ENCODE data around the gene MAST4.
"Not testable (repeated sequence)": the region's sequence is repeated elsewhere in the genome, so short reads cannot be mapped to it uniquely, and the experiment has no call there.

The MAST4 gene

DNA sequence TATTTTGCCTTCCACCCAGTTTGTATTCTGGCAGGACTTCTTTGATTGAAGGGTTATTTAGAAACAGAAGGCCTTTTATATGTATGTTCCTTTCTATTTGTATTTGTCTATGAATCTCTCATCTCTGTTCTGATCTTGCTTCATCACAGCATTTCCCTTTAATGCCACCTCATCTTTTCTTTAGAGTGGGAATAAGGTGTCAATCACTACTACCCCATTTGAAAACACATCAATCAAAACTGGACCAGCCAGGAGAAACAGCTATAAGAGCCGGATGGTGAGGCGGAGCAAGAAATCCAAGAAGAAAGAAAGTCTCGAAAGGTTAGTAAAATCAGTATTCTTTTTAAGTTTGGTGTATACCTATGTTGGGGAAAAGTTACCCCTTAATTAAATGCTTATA is 564.1 kb downstream of the MAST4 start:
- DNase-seq (ENCODE audit: low read depth) = no peak

- DNase-seq (ENCODE audit: low read depth) = peak; percentile 56
These were observed 564.8 kb downstream of the MAST4 start for GRCh38 chr5:67160985-67161384.

DNA sequence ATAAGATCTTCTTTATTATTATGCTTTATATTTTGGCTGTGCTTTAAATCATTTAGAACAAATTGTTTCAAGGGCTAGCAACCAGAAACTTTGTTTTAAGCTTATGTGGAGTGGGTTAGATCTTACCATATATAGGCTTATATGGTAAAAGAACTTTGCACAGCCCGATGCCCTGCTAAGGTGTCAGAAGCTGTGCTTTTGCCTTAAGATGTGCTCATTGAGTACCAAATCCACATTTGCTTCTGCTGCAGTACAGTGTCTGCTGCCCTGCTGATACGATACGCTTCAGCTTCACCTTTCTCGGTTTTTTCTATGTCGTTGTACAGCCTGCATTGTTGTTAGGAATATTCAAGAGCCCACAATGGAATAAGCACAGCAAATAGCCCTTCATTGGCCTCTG is 565.6 kb downstream of the MAST4 start:
- DNase-seq (ENCODE audit: low read depth) = no peak

DNA sequence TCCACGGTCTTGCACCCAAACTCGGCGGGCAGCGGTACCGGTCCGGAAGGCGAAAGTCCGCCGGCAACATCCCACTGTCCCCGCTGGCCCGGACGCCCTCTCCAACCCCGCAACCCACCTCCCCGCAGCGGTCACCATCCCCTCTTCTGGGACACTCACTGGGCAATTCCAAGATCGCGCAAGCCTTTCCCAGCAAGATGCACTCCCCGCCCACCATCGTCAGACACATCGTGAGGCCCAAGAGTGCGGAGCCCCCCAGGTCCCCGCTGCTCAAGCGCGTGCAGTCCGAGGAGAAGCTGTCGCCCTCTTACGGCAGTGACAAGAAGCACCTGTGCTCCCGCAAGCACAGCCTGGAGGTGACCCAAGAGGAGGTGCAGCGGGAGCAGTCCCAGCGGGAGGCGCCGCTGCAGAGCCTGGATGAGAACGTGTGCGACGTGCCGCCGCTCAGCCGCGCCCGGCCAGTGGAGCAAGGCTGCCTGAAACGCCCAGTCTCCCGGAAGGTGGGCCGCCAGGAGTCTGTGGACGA is 567.1 kb downstream of the MAST4 start:
- DNase-seq (ENCODE audit: low read depth) = no peak

DNA sequence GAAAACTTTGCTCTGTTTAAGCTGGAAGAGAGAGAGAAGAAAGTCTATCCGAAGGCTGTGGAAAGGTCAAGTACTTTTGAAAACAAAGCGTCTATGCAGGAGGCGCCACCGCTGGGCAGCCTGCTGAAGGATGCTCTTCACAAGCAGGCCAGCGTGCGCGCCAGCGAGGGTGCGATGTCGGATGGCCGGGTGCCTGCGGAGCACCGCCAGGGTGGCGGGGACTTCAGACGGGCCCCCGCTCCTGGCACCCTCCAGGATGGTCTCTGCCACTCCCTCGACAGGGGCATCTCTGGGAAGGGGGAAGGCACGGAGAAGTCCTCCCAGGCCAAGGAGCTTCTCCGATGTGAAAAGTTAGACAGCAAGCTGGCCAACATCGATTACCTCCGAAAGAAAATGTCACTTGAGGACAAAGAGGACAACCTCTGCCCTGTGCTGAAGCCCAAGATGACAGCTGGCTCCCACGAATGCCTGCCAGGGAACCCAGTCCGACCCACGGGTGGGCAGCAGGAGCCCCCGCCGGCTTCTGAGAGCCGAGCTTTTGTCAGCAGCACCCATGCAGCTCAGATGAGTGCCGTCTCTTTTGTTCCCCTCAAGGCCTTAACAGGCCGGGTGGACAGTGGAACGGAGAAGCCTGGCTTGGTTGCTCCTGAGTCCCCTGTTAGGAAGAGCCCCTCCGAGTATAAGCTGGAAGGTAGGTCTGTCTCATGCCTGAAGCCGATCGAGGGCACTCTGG is 567.8 kb downstream of the MAST4 start:
- no peak for DNase-seq (ENCODE audit: low read depth)

GRCh38 chr5:67164856-67165525 is 568.8 kb downstream of the MAST4 start:
- DNase-seq (ENCODE audit: low read depth) = no peak

GRCh38 chr5:67165526-67166459 is 569.6 kb downstream of the MAST4 start:
- DNase-seq (ENCODE audit: low read depth) = peak; percentile 66

DNA sequence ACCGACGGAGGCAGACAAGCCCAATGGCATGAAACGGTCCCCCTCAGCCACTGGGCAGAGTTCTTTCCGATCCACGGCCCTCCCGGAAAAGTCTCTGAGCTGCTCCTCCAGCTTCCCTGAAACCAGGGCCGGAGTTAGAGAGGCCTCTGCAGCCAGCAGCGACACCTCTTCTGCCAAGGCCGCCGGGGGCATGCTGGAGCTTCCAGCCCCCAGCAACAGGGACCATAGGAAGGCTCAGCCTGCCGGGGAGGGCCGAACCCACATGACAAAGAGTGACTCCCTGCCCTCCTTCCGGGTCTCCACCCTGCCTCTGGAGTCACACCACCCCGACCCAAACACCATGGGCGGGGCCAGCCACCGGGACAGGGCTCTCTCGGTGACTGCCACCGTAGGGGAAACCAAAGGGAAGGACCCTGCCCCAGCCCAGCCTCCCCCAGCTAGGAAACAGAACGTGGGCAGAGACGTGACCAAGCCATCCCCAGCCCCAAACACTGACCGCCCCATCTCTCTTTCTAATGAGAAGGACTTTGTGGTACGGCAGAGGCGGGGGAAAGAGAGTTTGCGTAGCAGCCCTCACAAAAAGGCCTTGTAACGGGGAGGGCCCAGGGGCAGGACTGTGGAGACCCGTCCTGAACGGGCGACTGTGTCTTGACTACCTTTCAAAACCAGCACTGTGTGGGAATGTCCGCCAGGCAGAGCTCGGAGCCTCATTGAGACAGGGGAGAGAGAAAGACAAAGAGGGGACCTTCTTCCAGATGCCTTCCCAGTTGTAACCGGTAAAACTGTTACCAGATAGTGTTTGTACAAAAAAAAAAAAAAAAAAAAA is 570.5 kb downstream of the MAST4 start:
- DNase-seq (ENCODE audit: low read depth) = no peak

DNA sequence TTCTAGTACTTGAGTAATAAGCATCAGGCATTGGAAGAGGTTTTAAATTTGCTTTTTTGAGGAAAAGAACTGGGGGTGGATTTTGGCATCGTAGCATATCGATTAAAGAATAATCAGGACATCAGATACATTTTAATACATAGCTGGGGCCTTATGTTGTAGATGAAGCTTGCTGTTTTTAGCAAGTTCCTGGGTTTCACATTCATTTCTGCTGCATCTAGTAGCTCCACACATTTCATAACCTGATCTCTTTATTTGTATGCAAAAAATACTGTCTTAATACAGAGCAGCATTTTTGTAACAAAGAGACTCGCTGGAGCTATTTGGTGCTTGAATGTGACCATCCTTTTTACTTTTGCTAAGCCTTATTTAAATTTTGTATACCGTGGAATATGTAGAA is 571.9 kb downstream of the MAST4 start:
- no peak for DNase-seq (ENCODE audit: low read depth)

DNA sequence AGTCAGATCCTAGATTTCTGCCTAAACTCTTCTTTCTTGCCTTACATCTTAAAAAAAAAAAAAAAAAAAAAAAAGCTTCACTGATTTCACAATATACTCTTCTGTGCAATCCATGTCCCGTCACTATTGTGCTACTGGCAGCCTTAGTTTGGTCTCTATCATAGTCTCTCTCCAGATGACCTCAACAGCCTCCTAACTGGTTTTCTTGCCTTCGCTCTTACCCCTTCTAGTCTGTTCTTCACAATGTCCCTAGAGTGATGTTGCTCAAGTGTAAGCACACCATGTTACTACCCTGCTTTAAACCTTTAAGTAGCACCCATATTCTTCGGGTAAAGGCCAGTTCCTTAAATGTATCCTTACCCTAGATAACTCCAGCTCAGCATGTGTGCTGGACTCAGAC is 574.6 kb downstream of the MAST4 start:
- no peak for DNase-seq (ENCODE audit: low read depth)

GRCh38 chr5:67173351-67173750 is 577.2 kb downstream of the MAST4 start:
- not testable (repeated sequence) for DNase-seq (ENCODE audit: low read depth)

- DNase-seq (ENCODE audit: low read depth) = no peak
These were observed 577.8 kb downstream of the MAST4 start for GRCh38 chr5:67173959-67174358.

- no peak for DNase-seq (ENCODE audit: low read depth)
These were observed 580.7 kb downstream of the MAST4 start for GRCh38 chr5:67176936-67177335.

DNA sequence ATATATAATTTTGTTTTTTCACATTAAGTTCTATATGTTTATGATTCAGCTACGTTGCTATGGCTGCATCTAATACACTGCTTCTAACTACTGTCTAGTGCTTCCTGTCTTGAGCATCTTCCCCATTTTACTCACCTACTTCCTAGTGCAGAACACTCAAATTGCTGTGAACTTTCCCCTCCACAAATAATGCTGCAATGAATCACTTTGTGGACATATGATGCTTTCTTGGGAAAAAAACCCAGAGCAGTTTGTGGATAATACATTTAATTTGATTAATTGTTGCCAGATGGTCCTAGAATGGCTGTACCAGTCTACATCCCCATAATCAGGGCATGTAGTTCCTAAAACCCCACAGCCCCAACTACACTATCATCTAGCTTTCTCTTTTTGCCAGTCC is 581.9 kb downstream of the MAST4 start:
- no peak for DNase-seq (ENCODE audit: low read depth)

DNA sequence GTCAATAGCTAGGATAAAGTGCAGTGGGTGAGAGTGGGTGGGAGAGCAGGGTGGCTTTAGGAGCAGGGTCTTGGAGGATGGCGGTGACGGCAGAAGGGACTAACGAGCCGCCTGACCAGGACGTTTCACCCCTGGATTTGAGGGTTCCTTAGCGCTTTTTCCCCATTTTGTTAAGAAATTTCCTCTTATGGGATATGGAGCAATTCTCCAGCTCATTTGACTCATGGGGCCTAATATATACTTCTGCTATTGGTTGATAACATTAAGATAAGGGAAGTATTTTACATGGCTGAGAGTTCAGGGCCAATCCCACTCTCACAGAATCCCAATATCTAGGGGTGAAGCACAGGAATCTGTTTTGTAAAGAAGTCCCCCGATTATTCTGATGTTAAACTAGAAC is 582.8 kb downstream of the MAST4 start:
- DNase-seq (ENCODE audit: low read depth) = no peak

DNA sequence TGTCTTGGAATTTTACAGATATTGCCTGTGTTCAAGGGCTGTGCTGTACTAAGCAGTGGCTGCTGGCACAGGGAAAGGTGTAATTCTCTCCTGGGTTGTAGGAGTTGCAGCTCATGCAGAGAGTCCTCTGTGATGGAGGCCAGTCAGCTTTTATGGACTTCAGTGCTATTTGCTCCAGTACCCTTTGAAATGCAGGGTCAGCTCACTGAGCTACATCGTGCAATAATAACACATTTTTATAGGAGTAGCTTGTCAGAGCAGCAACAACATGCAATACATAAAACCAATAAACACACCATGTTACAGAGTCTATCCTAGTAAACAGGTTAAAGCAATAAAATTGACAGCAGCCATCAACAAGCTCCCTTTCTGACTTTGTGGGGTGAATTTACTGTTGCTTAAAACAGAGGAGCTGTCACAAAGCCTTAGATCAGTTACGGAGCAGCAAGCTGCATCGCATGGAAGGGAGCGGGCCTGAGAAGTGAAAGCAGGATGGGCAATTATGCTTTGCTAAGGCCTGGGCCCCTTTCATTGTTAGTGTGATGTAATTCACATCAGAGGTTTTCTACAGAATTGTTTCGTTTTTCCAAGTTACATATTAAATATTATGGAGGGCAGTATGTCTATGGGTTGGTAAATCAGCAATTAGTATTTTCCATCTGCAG is 583.6 kb downstream of the MAST4 start:
- no peak for DNase-seq (ENCODE audit: low read depth)

- DNase-seq (ENCODE audit: low read depth) = no peak
These were observed 585.5 kb downstream of the MAST4 start for GRCh38 chr5:67181648-67182221.

- DNase-seq (ENCODE audit: low read depth) = peak; percentile 73
These were observed 586.2 kb downstream of the MAST4 start for GRCh38 chr5:67182301-67182790.

- no peak for DNase-seq (ENCODE audit: low read depth)
These were observed 587.7 kb downstream of the MAST4 start for GRCh38 chr5:67183859-67184258.

- DNase-seq (ENCODE audit: low read depth) = no peak
These were observed 591.0 kb downstream of the MAST4 start for GRCh38 chr5:67187006-67187715.
